Stimulated activated CD4-positive, alpha-beta T cell treated with anti-CD3 and anti-CD28 coated beads, Interleukin-1b, Interleukin-23, amount 100 ng/mL, for 4 hours (primary cell): Measurements from ENCODE around the gene IGSF6.
"Not testable (repeated sequence)": the region's sequence is repeated elsewhere in the genome, so short reads cannot be mapped to it uniquely, and the experiment has no call there.

ENCODE experiments used
- DNase-seq, 2 donors: peaks; one replicate each; pipeline ENCODE4 v3.0.0-alpha.2; 2020; ENCODE audit warnings: low read depth in 2 of 2

The IGSF6 gene

GRCh38 chr16:21652453-21652852 is at the start of gene IGSF6:
Gene IGSF6 (minus strand): TSS chr16:21652608. CDS start chr16:21652598, 10 bp downstream.
- DNase-seq: no peak

- DNase-seq: no peak
Measured at GRCh38 chr16:21701271-21701670, 48.9 kb upstream of the IGSF6 start.

DNA sequence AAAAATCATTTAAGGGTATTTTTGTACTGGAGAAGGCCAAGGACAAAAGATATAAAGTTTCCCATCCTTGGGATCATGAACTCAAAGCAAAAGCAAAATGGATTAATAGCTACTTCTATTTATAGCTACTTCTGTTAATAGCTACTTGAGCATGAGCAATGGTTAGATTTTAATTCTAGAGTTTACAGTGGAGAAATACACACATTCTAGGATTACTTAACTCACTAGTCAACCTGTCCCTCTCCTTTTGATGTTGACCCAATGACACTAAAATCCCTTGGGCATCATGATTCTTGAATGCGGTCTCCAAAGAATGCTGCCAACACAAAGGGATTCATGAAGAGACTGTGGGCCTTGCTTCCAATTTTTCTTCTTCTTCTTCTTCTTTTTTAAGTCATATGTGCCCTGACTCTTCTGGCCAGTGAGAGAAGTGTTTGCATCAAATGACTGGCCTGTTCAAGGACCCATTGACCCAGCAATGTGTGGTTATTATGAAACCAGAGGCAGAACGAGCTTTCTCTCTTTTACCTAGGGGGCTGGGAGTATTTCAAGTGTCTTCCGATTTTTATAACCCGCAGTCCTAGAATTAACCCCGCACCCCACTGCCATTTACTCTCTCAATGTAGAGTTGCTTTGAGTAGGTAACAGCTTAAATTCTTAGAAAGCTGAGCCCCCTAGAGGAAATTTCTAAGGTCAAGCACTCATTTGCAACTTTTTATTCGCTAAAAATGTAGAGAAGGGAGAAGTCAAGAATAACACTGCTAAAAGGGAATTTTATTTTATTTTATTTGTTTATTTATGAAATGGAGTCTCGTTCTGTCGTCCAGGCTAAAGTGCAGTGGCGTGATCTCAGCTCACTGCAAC is 46.0 kb upstream of the IGSF6 start:
- DNase-seq: no peak

GRCh38 chr16:21697032-21697431 is 44.6 kb upstream of the IGSF6 start:
- no peak for DNase-seq

DNA sequence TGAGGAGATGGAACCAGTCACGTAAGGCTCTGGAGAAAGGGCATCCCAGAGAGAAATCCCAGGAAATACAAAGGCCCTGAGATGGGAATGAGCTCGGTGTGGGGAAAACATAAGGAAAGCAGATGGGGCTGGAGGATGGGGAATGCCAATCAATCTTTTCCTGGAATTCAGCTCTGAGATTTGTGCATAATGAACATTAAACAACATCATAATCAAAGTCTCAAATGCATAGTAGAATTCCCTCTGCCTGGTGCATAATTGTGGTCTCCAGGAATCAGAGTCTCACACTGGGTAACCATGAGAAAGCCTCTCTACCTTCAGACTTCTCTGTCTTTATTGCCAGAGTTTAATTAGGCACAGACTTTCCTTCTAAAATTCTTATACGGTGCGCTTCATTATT is 42.2 kb upstream of the IGSF6 start:
- DNase-seq: no peak

- DNase-seq: not testable (repeated sequence)
Measured at GRCh38 chr16:21690967-21691366, 38.6 kb upstream of the IGSF6 start.

- no peak for DNase-seq
Measured at GRCh38 chr16:21689107-21689506, 36.7 kb upstream of the IGSF6 start.

DNA sequence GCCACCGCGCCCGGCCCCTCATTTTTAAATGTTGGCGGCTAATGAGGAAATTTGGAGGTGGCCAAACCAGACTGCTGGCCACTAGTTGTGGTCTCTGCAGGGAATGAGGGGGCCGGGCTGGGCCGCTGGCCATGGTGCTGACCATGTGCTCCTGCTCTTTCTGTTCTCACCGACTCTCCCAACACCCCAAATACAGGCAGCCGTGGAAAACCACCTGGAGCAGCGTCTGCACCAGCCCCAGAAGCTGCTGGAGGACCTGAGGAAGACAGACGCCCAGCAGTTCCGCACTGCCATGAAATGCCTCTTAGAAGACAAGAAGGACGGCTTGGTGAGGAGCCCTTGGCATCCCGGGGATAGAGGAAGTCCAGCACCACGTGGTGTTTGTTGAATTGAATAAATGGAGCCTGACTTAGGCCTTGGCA is 32.6 kb upstream of the IGSF6 start:
- no peak for DNase-seq

- DNase-seq: peak; percentile 2 to 22
Measured at GRCh38 chr16:21684199-21684598, 31.8 kb upstream of the IGSF6 start.

DNA sequence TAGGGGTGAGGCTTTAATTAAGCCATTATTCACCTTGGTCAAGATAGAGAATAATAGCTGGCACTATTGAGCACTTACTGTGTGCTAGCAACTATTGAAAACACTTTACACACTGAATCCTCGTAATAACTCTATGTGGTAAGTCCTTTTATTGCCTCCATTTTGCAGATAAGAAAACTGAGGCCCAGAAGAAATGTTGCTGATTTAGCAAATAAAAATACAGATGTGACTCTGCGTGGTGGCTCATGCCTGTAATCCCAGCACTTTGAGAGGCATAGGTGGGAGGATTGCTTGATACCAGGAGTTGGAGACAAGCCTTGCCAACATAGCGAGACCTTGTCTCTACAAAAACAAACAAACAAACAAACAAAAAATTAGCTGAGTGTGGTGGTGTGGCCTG is 30.8 kb upstream of the IGSF6 start:
- no peak for DNase-seq

DNA sequence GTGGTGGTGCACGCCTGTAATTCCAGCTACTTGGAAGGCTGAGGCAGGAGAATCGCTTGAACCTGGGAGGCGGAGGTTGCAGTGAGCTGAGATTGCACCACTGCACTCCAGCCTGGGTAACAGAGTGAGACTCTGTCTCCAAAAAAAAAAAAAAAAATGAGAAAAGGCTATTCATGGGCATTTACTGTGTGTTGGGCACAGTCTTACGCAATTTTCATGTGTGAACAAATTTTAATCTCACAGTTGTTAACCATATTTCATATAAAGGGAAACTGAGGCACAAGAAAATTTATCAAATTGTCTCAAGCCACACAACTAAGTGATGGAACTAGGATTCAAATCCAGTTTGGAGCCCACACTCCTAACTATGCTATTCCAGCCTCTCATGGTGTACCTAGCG is 28.3 kb upstream of the IGSF6 start:
- not testable (repeated sequence) for DNase-seq

DNA sequence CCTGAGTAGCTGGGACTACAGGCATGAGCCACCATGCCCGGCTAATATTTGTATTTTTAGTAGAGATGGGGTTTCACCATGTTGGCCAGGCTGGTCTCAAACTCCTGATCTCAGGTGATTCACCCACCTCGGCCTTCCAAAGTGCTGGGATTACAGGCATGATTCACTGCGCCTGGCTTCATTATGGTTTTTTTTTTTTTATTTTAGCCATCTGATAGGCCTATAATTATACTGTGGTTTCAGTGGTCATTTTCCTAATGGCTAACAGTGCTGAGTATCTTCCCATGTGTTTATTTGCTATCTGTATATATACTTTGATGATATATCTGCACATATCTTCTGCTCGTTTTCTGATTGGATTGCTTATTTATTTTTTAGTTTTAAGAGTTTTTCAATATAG is 22.0 kb upstream of the IGSF6 start:
- not testable (repeated sequence) for DNase-seq

GRCh38 chr16:21673469-21673868 is 21.1 kb upstream of the IGSF6 start:
- no peak for DNase-seq

DNA sequence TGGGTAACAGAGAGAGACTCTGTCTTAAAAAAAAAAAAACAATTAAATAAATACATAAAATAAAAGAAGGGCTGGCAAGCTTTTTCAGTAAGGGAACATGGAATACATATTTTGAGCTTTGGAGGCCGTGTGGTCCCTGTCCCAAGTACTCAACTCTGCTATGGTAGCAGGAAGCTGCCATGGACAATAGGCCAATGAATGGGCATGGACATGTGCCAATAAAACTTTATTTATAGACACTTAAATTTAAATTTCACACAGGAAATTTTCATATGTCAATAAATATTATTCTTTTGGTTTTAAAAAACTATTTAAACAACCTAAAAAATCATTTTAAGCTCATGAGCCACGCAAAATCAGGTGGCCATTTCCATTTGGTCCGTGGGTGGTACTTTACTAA is 15.2 kb upstream of the IGSF6 start:
- no peak for DNase-seq

GRCh38 chr16:21666772-21667171 is 14.4 kb upstream of the IGSF6 start:
- DNase-seq: no peak

- no peak for DNase-seq
Measured at GRCh38 chr16:21664801-21665492, 12.5 kb upstream of the IGSF6 start.

DNA sequence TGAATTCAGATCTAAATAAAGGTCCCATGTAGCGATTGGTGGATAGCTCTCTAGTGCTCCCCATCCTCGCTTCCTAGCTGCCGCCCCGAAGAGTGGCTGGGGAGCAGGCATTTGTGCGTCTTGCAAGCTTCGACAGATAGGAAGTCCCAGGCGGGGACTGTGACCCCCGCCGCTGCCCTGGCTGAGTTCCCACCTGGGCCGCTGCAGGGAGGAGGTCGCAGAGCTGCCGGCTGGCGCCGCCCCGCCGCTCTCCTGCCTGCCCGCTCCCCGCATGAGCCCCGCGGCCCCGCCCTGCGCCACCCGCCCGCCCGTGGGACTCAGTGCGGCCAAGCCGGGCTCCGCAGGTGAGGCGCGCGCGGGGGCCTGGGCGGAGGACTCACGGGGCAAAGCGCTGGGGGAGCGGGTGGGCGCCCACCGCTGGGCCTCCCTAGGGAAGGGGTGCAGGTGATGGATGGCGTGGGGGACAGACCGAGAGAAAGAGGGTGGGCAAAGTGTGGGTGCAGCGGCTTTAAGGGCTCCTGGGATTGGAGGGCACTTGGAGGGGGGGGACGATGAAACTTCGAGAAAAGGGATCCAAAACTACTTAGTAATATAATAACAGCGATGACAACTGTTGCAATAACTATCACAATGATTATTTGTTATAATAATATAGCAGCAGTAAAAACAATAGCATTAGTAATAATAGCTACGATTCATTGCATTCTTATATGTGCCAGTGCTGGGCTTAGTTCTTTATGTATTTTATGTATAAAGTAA is 11.7 kb upstream of the IGSF6 start, which contains the start of gene OTOA:
TSS of gene OTOA (plus strand) at position 80 of the 759 bp plus-strand sequence. CDS start 14,547 bp downstream, outside the sequence.
- peak in 1 of 2 donors; percentile 17 for DNase-seq

DNA sequence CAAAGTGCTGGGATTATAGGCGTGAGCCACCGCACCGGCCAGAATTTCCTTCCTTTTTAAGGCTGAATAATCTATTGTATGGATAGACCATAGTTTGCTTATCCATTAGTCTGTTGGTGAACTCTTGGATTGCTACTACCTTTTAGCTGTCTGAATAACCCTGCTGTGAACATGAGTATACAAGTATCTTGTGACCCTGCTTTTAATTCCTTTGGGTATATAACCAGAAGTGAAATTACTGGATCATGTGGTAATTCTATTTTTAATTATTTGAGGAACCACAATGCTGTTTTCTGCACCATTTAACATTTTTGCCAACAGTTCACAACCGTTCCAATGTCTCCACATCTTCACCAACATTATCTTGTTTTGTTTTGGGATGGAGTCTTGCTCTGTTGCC is 6.7 kb upstream of the IGSF6 start:
- DNase-seq: no peak

- peak in 1 of 2 donors; percentile 32 for DNase-seq
Measured at GRCh38 chr16:21656795-21657768, 4.7 kb upstream of the IGSF6 start.

- no peak for DNase-seq
Measured at GRCh38 chr16:21654881-21655280, 2.5 kb upstream of the IGSF6 start.

GRCh38 chr16:21654466-21654865 is 2.1 kb upstream of the IGSF6 start:
- DNase-seq: no peak
